Lower leg skin (tissue), 4 donors: ENCODE results near the gene SEMA6D. TPM values are rescaled to one million over a fixed set of nuclear protein-coding genes. Genes with fewer than 3 reads are reported as not detected.

ENCODE experiments used
- DNase-seq, 2 donors: peaks; one replicate each; pipeline ENCODE4 v3.0.0-alpha.2; 2019; ENCODE audit warnings: low spot score in 2 of 2
- H3K4me3 ChIP-seq: fragments of 200-600 bp; sonication (generic); 2 replicates; pipeline ENCODE4 v1.5.1; 2017; ENCODE audit warnings: mild to moderate bottlenecking, low read depth; ENCODE audit not compliant: poor library complexity, severe bottlenecking
- POLR2A ChIP-seq, 2 donors: fragments of 450-650 bp; IDR thresholded peaks; one replicate each; pipeline ENCODE4 v1.6.1; 2016 to 2017; ENCODE audit warnings: antibody characterized with exemption in 2 of 2, mild to moderate bottlenecking in 1 of 2, moderate library complexity in 1 of 2
- WGBS, 2 donors: methylation state at CpG; one replicate each; pipeline ENCODE4 v1.1.5; 2018; 5-methylcytosine and 5-hydroxymethylcytosine counted together
- intact Hi-C: fragments of 100-400 bp; cut with DNase I; formaldehyde crosslinking; loops from one replicate; pipeline ENCODE4 v1.15.0; 2023; ENCODE audit warnings: low total_unique reads
- total RNA-seq, 4 donors: library from RNA; depleted of rRNA; stranded (reverse); fragments of >200 nt; gene quantifications; one replicate each; pipeline ENCODE4 v1.1.0, GENCODE V29; 2016
- TF ChIP-seq, protein P1 (sequence below), 3 donors: fragments of 450-650 bp; IDR thresholded peaks; one replicate each; pipeline ENCODE4 v1.5.1; 2016; ENCODE audit warnings: antibody characterized with exemption in 3 of 3, mild to moderate bottlenecking in 3 of 3, moderate library complexity in 2 of 3

The SEMA6D gene
- total RNA-seq, 4 donors from 2014 or later: 5.6 to 15.0 (median 6.6) TPM

- 28 to 43% methylated on average over 8 of the region's 8 CpGs for WGBS, 2 donors
- intact Hi-C loops: no loop called here
- DNase-seq: no peak
- no peak for TF ChIP-seq POLR2A (IDR thresholded peaks at IDR 0.05)
- no peak overlapping the region for H3K4me3 ChIP-seq
These were observed 103.5 kb downstream of the SEMA6D start for GRCh38 chr15:47820747-47821319.

- intact Hi-C loops: no loop called here
- TF ChIP-seq, protein P1, sequence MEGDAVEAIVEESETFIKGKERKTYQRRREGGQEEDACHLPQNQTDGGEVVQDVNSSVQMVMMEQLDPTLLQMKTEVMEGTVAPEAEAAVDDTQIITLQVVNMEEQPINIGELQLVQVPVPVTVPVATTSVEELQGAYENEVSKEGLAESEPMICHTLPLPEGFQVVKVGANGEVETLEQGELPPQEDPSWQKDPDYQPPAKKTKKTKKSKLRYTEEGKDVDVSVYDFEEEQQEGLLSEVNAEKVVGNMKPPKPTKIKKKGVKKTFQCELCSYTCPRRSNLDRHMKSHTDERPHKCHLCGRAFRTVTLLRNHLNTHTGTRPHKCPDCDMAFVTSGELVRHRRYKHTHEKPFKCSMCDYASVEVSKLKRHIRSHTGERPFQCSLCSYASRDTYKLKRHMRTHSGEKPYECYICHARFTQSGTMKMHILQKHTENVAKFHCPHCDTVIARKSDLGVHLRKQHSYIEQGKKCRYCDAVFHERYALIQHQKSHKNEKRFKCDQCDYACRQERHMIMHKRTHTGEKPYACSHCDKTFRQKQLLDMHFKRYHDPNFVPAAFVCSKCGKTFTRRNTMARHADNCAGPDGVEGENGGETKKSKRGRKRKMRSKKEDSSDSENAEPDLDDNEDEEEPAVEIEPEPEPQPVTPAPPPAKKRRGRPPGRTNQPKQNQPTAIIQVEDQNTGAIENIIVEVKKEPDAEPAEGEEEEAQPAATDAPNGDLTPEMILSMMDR (IDR thresholded peaks at IDR 0.05): no peak
- no peak for TF ChIP-seq POLR2A (IDR thresholded peaks at IDR 0.05)
- no peak overlapping the region for H3K4me3 ChIP-seq
- 70 to 75% methylated on average over 4 of the region's 4 CpGs for WGBS, 2 donors
- no peak for DNase-seq
These were observed 104.7 kb downstream of the SEMA6D start for GRCh38 chr15:47822048-47822447.
